ENCODE results near the gene SLC40A1.

Gene SLC40A1

GRCh38 chr2:189527812-189528592 lies 52.6 kb downstream of the SLC40A1 start:
- no peak for TF ChIP-seq ZNF274 (IDR thresholded peaks at IDR 0.05; ENCODE audit: low read depth, low read length)

GRCh38 chr2:189527041-189527750 lies 53.4 kb downstream of the SLC40A1 start:
- no peak for TF ChIP-seq ZNF274 (IDR thresholded peaks at IDR 0.05; ENCODE audit: low read depth, low read length)

More at GRCh38 chr2:189527812-189528592, 52.6 kb downstream of the SLC40A1 start:
- no peak overlapping the region for H3K4me3 ChIP-seq (ENCODE audit: low read length)

GRCh38 chr2:189526241-189526640 lies 54.3 kb downstream of the SLC40A1 start:
- no peak for TF ChIP-seq ZNF274 (IDR thresholded peaks at IDR 0.05; ENCODE audit: low read depth, low read length)
- H3K4me3 ChIP-seq (ENCODE audit: low read length): no peak overlapping the region

More at GRCh38 chr2:189527041-189527750, 53.4 kb downstream of the SLC40A1 start:
- H3K4me3 ChIP-seq (ENCODE audit: low read length): no peak overlapping the region

GRCh38 chr2:189524746-189525145 lies 55.8 kb downstream of the SLC40A1 start:
- H3K4me3 ChIP-seq (ENCODE audit: low read length): no peak overlapping the region
- no peak for TF ChIP-seq ZNF274 (IDR thresholded peaks at IDR 0.05; ENCODE audit: low read depth, low read length)

- no peak for TF ChIP-seq ZNF274 (IDR thresholded peaks at IDR 0.05; ENCODE audit: low read depth, low read length)
These were observed 58.0 kb downstream of the SLC40A1 start for GRCh38 chr2:189522435-189523151.

GRCh38 chr2:189521699-189522434 lies 58.7 kb downstream of the SLC40A1 start:
- H3K4me3 ChIP-seq (ENCODE audit: low read length): no peak overlapping the region
- TF ChIP-seq ZNF274 (IDR thresholded peaks at IDR 0.05; ENCODE audit: low read depth, low read length): no peak

More at GRCh38 chr2:189522435-189523151, 58.0 kb downstream of the SLC40A1 start:
- H3K4me3 ChIP-seq (ENCODE audit: low read length): no peak overlapping the region

- no peak for TF ChIP-seq ZNF274 (IDR thresholded peaks at IDR 0.05; ENCODE audit: low read depth, low read length)
- no peak overlapping the region for H3K4me3 ChIP-seq (ENCODE audit: low read length)
These were observed 60.8 kb downstream of the SLC40A1 start for GRCh38 chr2:189519631-189520387.

- no peak for TF ChIP-seq ZNF274 (IDR thresholded peaks at IDR 0.05; ENCODE audit: low read depth, low read length)
- H3K4me3 ChIP-seq (ENCODE audit: low read length): no peak overlapping the region
These were observed 62.6 kb downstream of the SLC40A1 start for GRCh38 chr2:189517847-189518535.

- no peak for TF ChIP-seq ZNF274 (IDR thresholded peaks at IDR 0.05; ENCODE audit: low read depth, low read length)
- no peak overlapping the region for H3K4me3 ChIP-seq (ENCODE audit: low read length)
These were observed 64.0 kb downstream of the SLC40A1 start for GRCh38 chr2:189516546-189516945.

- no peak for TF ChIP-seq ZNF274 (IDR thresholded peaks at IDR 0.05; ENCODE audit: low read depth, low read length)
- H3K4me3 ChIP-seq (ENCODE audit: low read length): no peak overlapping the region
These were observed 65.3 kb downstream of the SLC40A1 start for GRCh38 chr2:189515264-189515663.

GRCh38 chr2:189514104-189514503 lies 66.5 kb downstream of the SLC40A1 start:
- TF ChIP-seq ZNF274 (IDR thresholded peaks at IDR 0.05; ENCODE audit: low read depth, low read length): no peak
- no peak overlapping the region for H3K4me3 ChIP-seq (ENCODE audit: low read length)

- H3K4me3 ChIP-seq (ENCODE audit: low read length): no peak overlapping the region
- TF ChIP-seq ZNF274 (IDR thresholded peaks at IDR 0.05; ENCODE audit: low read depth, low read length): no peak
These were observed 67.7 kb downstream of the SLC40A1 start for GRCh38 chr2:189512879-189513278.

- no peak overlapping the region for H3K4me3 ChIP-seq (ENCODE audit: low read length)
- TF ChIP-seq ZNF274 (IDR thresholded peaks at IDR 0.05; ENCODE audit: low read depth, low read length): no peak
These were observed 68.6 kb downstream of the SLC40A1 start for GRCh38 chr2:189511960-189512319.

All from GM08714 (cell line).